ENCODE data around the gene OSBPL9. TPM values are rescaled to one million over a fixed set of nuclear protein-coding genes. Genes with fewer than 3 reads are reported as not detected.

Gene OSBPL9
- polyA plus RNA-seq, 1 donor (not counting 4 experiments of a cell fraction or from before 2014, with no cell fraction given): 62.7 TPM

DNA sequence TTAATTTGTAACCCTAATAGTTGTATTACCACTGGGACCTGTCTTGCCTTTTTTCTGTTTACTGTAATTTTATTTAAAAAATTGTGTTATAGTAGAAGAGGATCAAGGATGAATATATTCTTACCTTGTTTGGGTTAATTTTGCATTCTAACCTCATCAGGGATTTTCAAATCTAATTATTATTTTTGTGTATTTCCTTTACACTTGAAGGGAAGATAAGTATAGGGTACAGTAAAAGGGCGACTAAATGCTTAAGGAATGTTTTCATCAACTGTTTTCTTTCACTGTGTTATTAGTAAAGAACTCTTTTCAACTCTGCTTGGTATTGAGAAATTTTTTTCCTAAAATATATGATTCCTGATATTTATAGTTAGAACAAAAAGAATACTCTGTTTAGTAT lies 33.3 kb downstream of the OSBPL9 start:
- no peak overlapping the region for H3K9ac ChIP-seq (ENCODE audit: control insufficient read depth, extremely low read depth, insufficient read depth, low read length)
- no peaks in the 10 kb centered on the region for H3K9me3 ChIP-seq (ENCODE audit: control insufficient read depth, low read depth, low read length)
- H3K27me3 ChIP-seq (ENCODE audit: control insufficient read depth, extremely low read depth, insufficient read depth, low read length): no peaks in the 10 kb centered on the region
- H3K79me2 ChIP-seq (ENCODE audit: control insufficient read depth, insufficient read depth, low read length): peaks cover 31% of the 10 kb centered on the region
- dilution Hi-C loops (cut with MboI; ENCODE audit: extremely low pct_ligation_motif_present, low sequenced_read_pairs): no loop called here
- no peaks in the 10 kb centered on the region for H3K9me1 ChIP-seq (ENCODE audit: control insufficient read depth, extremely low read depth, insufficient read depth, low read length)
- no peak overlapping the region for H2AFZ ChIP-seq (ENCODE audit: control insufficient read depth, low read length)
- FAIRE-seq: no peak
- H3K4me2 ChIP-seq (ENCODE audit: control insufficient read depth, extremely low read depth, insufficient read depth, low read depth, low read length): no peak overlapping the region
- DNase-seq (ENCODE audit: low read depth, low spot score): no peak
- no peak overlapping the region for H3K27ac ChIP-seq (ENCODE audit: control insufficient read depth, insufficient read depth, low read length)
- H3K4me3 ChIP-seq (ENCODE audit: control insufficient read depth in 2 of 3, extremely low read depth in 1 of 3, insufficient read depth in 2 of 3, low read depth in 1 of 3, low read length in 3 of 3): no peak overlapping the region
- no peaks in the 10 kb centered on the region for H3K4me1 ChIP-seq (ENCODE audit: control insufficient read depth, extremely low read depth, insufficient read depth, low read length)
- no peak for TF ChIP-seq EZH2 (IDR thresholded peaks at IDR 0.05; ENCODE audit: low read length)
- TF ChIP-seq, protein P1, sequence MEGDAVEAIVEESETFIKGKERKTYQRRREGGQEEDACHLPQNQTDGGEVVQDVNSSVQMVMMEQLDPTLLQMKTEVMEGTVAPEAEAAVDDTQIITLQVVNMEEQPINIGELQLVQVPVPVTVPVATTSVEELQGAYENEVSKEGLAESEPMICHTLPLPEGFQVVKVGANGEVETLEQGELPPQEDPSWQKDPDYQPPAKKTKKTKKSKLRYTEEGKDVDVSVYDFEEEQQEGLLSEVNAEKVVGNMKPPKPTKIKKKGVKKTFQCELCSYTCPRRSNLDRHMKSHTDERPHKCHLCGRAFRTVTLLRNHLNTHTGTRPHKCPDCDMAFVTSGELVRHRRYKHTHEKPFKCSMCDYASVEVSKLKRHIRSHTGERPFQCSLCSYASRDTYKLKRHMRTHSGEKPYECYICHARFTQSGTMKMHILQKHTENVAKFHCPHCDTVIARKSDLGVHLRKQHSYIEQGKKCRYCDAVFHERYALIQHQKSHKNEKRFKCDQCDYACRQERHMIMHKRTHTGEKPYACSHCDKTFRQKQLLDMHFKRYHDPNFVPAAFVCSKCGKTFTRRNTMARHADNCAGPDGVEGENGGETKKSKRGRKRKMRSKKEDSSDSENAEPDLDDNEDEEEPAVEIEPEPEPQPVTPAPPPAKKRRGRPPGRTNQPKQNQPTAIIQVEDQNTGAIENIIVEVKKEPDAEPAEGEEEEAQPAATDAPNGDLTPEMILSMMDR (optimal IDR thresholded peaks at IDR 0.05 in 1 of 3, IDR thresholded peaks at IDR 0.05 in 1 of 3, conservative IDR thresholded peaks at IDR 0.05 in 1 of 3; ENCODE audit: extremely low read depth in 1 of 3, insufficient read depth in 2 of 3, low read length in 3 of 3): no peak
- no peaks in the 10 kb centered on the region for H3K36me3 ChIP-seq (ENCODE audit: control insufficient read depth in 2 of 2, extremely low read depth in 1 of 2, insufficient read depth in 2 of 2, low read length in 2 of 2)
- no peaks in the 10 kb centered on the region for H4K20me1 ChIP-seq (ENCODE audit: control insufficient read depth, extremely low read depth, insufficient read depth, low read length)

DNA sequence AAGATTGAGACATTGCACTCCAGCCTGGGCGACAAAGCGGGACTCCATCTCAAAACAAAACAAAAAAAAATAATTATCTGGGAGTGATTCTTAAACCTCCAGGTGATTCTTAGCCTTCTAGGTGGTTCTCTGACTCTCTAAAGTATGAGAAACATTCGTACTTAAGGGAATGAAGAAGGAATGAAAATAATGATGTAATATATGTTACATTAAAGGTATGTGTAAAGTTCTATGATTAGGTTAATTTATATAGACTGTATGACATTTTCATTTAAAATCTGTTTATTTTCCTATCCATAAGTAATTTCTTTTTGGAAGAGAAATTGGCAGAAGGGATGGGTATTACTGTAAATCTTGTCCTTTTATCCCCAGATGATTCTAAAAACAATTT lies 34.7 kb downstream of the OSBPL9 start:
- Histone ChIP-seq H3K79me2 (ENCODE audit: control insufficient read depth, insufficient read depth, low read length) (peaks cover 22% of the 10 kb centered on the region), H3K4me2 (ENCODE audit: control insufficient read depth, extremely low read depth, insufficient read depth, low read depth, low read length) (no peak overlapping the region), H2AFZ (ENCODE audit: control insufficient read depth, low read length) (no peak overlapping the region), H3K4me3 (ENCODE audit: control insufficient read depth in 2 of 3, extremely low read depth in 1 of 3, insufficient read depth in 2 of 3, low read depth in 1 of 3, low read length in 3 of 3) (no peak overlapping the region), H3K9me3 (ENCODE audit: control insufficient read depth, low read depth, low read length) (no peaks in the 10 kb centered on the region), H3K9ac (ENCODE audit: control insufficient read depth, extremely low read depth, insufficient read depth, low read length) (no peak overlapping the region), H3K9me1 (ENCODE audit: control insufficient read depth, extremely low read depth, insufficient read depth, low read length) (no peaks in the 10 kb centered on the region), H3K27ac (ENCODE audit: control insufficient read depth, insufficient read depth, low read length) (no peak overlapping the region), H4K20me1 (ENCODE audit: control insufficient read depth, extremely low read depth, insufficient read depth, low read length) (no peaks in the 10 kb centered on the region), H3K4me1 (ENCODE audit: control insufficient read depth, extremely low read depth, insufficient read depth, low read length) (no peaks in the 10 kb centered on the region), H3K27me3 (ENCODE audit: control insufficient read depth, extremely low read depth, insufficient read depth, low read length) (no peaks in the 10 kb centered on the region), H3K36me3 (ENCODE audit: control insufficient read depth in 2 of 2, extremely low read depth in 1 of 2, insufficient read depth in 2 of 2, low read length in 2 of 2) (no peaks in the 10 kb centered on the region)
- FAIRE-seq: no peak
- TF ChIP-seq, protein P1 (optimal IDR thresholded peaks at IDR 0.05 in 1 of 3, IDR thresholded peaks at IDR 0.05 in 1 of 3, conservative IDR thresholded peaks at IDR 0.05 in 1 of 3; ENCODE audit: extremely low read depth in 1 of 3, insufficient read depth in 2 of 3, low read length in 3 of 3): no peak
- TF ChIP-seq EZH2 (IDR thresholded peaks at IDR 0.05; ENCODE audit: low read length): no peak
- dilution Hi-C loops (cut with MboI; ENCODE audit: extremely low pct_ligation_motif_present, low sequenced_read_pairs): no loop called here
- DNase-seq (ENCODE audit: low read depth, low spot score): no peak

All from keratinocyte (primary cell).